ENCODE data around the gene FLVCR1. TPM values are rescaled to one million over a fixed set of nuclear protein-coding genes. Genes with fewer than 3 reads are reported as not detected.
"Not testable (repeated sequence)": the region's sequence is repeated elsewhere in the genome, so short reads cannot be mapped to it uniquely, and the experiment has no call there.

FLVCR1 gene
- total and polyA plus RNA-seq, 4 donors, result 0.85 to 14.6 (median 2.4) TPM

DNA sequence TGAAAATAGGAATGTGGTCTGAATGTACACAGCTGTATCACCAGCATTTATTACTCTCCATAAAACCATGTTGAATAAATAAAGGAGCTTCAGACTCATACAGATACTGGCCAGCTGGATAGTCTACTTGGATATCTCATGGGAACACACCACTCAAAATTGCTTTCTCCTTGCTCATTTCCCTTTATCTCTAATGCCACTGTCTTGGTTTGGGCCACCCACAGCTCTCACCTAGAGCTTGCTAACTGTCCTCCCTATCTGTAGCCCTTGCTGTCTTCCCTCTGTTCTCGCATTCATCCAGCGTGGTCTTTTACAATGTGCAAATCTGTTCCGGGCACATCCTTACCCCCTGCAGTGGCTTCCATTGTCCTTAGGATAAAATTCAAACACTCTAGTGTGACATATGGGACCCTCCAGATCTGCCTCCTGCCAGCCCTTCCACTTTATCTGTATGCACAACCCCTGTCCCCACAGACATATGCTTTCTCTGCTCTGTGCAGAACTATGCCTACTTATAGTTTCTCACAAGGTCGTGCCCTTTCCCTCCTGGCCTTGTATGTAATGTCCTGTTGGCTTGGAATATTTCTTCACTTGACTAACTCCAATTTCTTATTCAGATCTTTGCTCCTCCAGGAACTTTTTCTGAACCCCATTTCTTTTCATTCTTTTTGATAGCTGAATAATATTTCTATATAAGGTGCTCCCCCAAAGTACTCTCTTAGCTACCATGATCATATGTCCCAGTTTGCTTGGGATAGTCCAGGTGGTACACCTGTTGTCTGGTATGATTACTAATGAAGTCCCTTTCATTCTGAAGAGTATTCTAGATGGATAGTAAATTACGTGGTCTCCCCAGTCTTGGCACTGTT is 2.9 kb downstream of the FLVCR1 start:
- DNase-seq (ENCODE audit: low spot score), result no peak
- Histone ChIP-seq H3K9me3 (ENCODE audit: control insufficient read depth in 4 of 4, low read length in 3 of 4) (no peaks in the 10 kb centered on the region), H3K4me1 (ENCODE audit: control insufficient read depth in 4 of 4, insufficient read depth in 4 of 4, low read length in 3 of 4) (peaks cover 4 to 15% (median 12%) of the 10 kb centered on the region in 4 donors), H3K27ac (ENCODE audit: low read depth in 1 of 2, low read length in 2 of 2) (no peak overlapping the region), H3K27me3 (ENCODE audit: control insufficient read depth in 4 of 4, insufficient read depth in 4 of 4, low read length in 3 of 4) (no peaks in the 10 kb centered on the region), H3K36me3 (ENCODE audit: control insufficient read depth in 4 of 4, insufficient read depth in 3 of 4, low read depth in 1 of 4, low read length in 3 of 4) (peaks cover 0 to 2% (median under 1%) of the 10 kb centered on the region in 4 donors), H3K4me3 (ENCODE audit: low read depth in 1 of 3, low read length in 3 of 3) (no peak overlapping the region), H3K9ac (ENCODE audit: low read depth in 1 of 2, low read length in 2 of 2) (no peak overlapping the region)
- TF ChIP-seq, protein P1, sequence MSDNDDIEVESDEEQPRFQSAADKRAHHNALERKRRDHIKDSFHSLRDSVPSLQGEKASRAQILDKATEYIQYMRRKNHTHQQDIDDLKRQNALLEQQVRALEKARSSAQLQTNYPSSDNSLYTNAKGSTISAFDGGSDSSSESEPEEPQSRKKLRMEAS (IDR thresholded peaks at IDR 0.05), result no peak
- no peak for TF ChIP-seq YY1 (IDR thresholded peaks at IDR 0.05)
- 91% methylated on average over 5 of the region's 5 CpGs for WGBS

DNA sequence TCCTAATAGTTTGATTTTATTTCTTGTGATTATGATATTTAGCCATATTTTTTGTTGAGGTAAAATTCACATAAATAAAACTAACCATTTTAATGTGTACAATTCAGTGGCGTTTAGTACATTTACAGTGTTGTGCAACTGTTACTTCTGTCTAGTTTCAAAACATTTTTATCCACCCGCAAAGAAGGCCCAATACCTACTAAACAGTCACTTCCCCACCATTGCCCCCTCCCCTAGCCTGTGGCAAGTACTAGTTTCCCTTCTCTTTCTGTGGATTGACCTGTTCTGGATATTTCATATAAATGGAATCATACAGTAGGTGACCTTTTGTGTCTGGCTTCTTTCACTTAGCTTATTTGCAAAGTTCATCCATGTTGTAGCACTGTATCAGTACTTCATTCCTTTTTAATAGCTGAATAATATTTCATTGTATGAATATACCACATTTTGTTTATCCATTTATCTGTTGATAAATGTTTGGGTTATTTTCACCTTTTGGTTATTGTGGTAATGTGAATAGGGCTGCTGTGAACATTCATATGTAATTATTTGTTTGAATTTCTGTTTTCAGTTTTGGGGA is 4.1 kb downstream of the FLVCR1 start:
- no peaks in the 10 kb centered on the region for H3K9me3 ChIP-seq (ENCODE audit: control insufficient read depth in 4 of 4, low read length in 3 of 4)
- H3K36me3 ChIP-seq (ENCODE audit: control insufficient read depth in 4 of 4, insufficient read depth in 3 of 4, low read depth in 1 of 4, low read length in 3 of 4), result peaks cover 0 to 2% (median under 1%) of the 10 kb centered on the region in 4 donors
- no peaks in the 10 kb centered on the region for H3K27me3 ChIP-seq (ENCODE audit: control insufficient read depth in 4 of 4, insufficient read depth in 4 of 4, low read length in 3 of 4)
- TF ChIP-seq JUND (IDR thresholded peaks at IDR 0.05) (no peak), TAF1 (conservative IDR thresholded peaks at IDR 0.05) (no peak), FOXA2 (IDR thresholded peaks at IDR 0.05) (no peak), GABPA (IDR thresholded peaks at IDR 0.05 in 1 of 2, conservative IDR thresholded peaks at IDR 0.05 in 1 of 2) (no peak), SP1 (IDR thresholded peaks at IDR 0.05) (no peak), FOXA1 (IDR thresholded peaks at IDR 0.05) (no peak), RXRA (IDR thresholded peaks at IDR 0.05) (no peak), HNF4A (conservative IDR thresholded peaks at IDR 0.05) (no peak), NR2F2 (IDR thresholded peaks at IDR 0.05) (no peak), RAD21 (IDR thresholded peaks at IDR 0.05) (no peak), EGR1 (IDR thresholded peaks at IDR 0.05; ENCODE audit: low read depth in 2 of 2) (no peak), HNF4G (IDR thresholded peaks at IDR 0.05) (no peak)
- TF ChIP-seq, protein P2, sequence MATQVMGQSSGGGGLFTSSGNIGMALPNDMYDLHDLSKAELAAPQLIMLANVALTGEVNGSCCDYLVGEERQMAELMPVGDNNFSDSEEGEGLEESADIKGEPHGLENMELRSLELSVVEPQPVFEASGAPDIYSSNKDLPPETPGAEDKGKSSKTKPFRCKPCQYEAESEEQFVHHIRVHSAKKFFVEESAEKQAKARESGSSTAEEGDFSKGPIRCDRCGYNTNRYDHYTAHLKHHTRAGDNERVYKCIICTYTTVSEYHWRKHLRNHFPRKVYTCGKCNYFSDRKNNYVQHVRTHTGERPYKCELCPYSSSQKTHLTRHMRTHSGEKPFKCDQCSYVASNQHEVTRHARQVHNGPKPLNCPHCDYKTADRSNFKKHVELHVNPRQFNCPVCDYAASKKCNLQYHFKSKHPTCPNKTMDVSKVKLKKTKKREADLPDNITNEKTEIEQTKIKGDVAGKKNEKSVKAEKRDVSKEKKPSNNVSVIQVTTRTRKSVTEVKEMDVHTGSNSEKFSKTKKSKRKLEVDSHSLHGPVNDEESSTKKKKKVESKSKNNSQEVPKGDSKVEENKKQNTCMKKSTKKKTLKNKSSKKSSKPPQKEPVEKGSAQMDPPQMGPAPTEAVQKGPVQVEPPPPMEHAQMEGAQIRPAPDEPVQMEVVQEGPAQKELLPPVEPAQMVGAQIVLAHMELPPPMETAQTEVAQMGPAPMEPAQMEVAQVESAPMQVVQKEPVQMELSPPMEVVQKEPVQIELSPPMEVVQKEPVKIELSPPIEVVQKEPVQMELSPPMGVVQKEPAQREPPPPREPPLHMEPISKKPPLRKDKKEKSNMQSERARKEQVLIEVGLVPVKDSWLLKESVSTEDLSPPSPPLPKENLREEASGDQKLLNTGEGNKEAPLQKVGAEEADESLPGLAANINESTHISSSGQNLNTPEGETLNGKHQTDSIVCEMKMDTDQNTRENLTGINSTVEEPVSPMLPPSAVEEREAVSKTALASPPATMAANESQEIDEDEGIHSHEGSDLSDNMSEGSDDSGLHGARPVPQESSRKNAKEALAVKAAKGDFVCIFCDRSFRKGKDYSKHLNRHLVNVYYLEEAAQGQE (IDR thresholded peaks at IDR 0.05), result no peak
- TF ChIP-seq, protein P1 (IDR thresholded peaks at IDR 0.05), result no peak
- TF ChIP-seq, protein P3, sequence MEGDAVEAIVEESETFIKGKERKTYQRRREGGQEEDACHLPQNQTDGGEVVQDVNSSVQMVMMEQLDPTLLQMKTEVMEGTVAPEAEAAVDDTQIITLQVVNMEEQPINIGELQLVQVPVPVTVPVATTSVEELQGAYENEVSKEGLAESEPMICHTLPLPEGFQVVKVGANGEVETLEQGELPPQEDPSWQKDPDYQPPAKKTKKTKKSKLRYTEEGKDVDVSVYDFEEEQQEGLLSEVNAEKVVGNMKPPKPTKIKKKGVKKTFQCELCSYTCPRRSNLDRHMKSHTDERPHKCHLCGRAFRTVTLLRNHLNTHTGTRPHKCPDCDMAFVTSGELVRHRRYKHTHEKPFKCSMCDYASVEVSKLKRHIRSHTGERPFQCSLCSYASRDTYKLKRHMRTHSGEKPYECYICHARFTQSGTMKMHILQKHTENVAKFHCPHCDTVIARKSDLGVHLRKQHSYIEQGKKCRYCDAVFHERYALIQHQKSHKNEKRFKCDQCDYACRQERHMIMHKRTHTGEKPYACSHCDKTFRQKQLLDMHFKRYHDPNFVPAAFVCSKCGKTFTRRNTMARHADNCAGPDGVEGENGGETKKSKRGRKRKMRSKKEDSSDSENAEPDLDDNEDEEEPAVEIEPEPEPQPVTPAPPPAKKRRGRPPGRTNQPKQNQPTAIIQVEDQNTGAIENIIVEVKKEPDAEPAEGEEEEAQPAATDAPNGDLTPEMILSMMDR (IDR thresholded peaks at IDR 0.05; ENCODE audit: low read depth, low read length, missing input control), result no peak
- TF ChIP-seq, protein P4, sequence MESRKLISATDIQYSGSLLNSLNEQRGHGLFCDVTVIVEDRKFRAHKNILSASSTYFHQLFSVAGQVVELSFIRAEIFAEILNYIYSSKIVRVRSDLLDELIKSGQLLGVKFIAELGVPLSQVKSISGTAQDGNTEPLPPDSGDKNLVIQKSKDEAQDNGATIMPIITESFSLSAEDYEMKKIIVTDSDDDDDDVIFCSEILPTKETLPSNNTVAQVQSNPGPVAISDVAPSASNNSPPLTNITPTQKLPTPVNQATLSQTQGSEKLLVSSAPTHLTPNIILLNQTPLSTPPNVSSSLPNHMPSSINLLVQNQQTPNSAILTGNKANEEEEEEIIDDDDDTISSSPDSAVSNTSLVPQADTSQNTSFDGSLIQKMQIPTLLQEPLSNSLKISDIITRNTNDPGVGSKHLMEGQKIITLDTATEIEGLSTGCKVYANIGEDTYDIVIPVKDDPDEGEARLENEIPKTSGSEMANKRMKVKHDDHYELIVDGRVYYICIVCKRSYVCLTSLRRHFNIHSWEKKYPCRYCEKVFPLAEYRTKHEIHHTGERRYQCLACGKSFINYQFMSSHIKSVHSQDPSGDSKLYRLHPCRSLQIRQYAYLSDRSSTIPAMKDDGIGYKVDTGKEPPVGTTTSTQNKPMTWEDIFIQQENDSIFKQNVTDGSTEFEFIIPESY (IDR thresholded peaks at IDR 0.05), result no peak
- TF ChIP-seq, protein P5, sequence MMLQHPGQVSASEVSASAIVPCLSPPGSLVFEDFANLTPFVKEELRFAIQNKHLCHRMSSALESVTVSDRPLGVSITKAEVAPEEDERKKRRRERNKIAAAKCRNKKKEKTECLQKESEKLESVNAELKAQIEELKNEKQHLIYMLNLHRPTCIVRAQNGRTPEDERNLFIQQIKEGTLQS (IDR thresholded peaks at IDR 0.05), result no peak
- peaks cover 2 to 13% (median 10%) of the 10 kb centered on the region in 4 donors for H3K4me1 ChIP-seq (ENCODE audit: control insufficient read depth in 4 of 4, insufficient read depth in 4 of 4, low read length in 3 of 4)
- no peak for DNase-seq (ENCODE audit: low spot score)
- H3K27ac ChIP-seq (ENCODE audit: low read depth in 1 of 2, low read length in 2 of 2), result no peak overlapping the region
- WGBS, result 84% methylated on average over 2 of the region's 2 CpGs
- no peak overlapping the region for H3K4me3 ChIP-seq (ENCODE audit: low read depth in 1 of 3, low read length in 3 of 3)
- H3K9ac ChIP-seq (ENCODE audit: low read depth in 1 of 2, low read length in 2 of 2), result no peak overlapping the region

DNA sequence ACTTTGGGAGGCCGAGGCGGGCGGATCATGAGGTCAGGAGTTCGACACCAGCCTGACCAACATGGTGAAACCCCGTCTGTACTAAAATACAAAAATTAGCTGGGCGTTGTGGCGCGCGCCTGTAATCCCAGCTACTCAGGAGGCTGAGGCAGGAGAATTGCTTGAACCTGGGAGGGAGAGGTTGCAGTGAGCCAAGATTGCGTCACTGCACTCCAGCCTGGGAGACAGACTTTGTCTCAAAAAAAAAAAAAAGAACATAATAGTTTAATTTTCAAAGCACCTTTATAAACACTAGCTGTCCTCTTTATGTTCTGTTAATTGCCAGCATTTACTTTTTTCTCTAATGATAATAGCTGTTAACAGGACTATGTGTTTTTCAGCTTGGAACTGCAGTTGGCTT is 5.3 kb downstream of the FLVCR1 start:
- H3K27ac ChIP-seq (ENCODE audit: low read depth in 1 of 2, low read length in 2 of 2), result not testable (repeated sequence)
- peaks cover 0 to 12% (median 9%) of the 10 kb centered on the region in 4 donors for H3K4me1 ChIP-seq (ENCODE audit: control insufficient read depth in 4 of 4, insufficient read depth in 4 of 4, low read length in 3 of 4)
- 96% methylated on average over 10 of the region's 10 CpGs for WGBS

More for the DNA sequence above, 5.3 kb downstream of the FLVCR1 start:
- not testable (repeated sequence) for H3K9me3 ChIP-seq (ENCODE audit: control insufficient read depth in 4 of 4, low read length in 3 of 4); H3K27me3 ChIP-seq (ENCODE audit: control insufficient read depth in 4 of 4, insufficient read depth in 4 of 4, low read length in 3 of 4); DNase-seq (ENCODE audit: low spot score); H3K9ac ChIP-seq (ENCODE audit: low read depth in 1 of 2, low read length in 2 of 2); H3K36me3 ChIP-seq (ENCODE audit: control insufficient read depth in 4 of 4, insufficient read depth in 3 of 4, low read depth in 1 of 4, low read length in 3 of 4); H3K4me3 ChIP-seq (ENCODE audit: low read depth in 1 of 3, low read length in 3 of 3)

Data from liver (tissue), 9 donors.